Stimulated activated naive CD8-positive, alpha-beta T cell treated with anti-CD3 and anti-CD28 coated beads, Interleukin-15, Interleukin-2, amounts not matched to agents 100 U/mL and 50 U/mL, for 24 hours (primary cell): ENCODE data around the gene PINK1.

ENCODE experiments used
- ATAC-seq: fragments of 150-1000 bp; cut with Tn5 transposase; one replicate; pipeline ENCODE4 v1.10.0; 2021
- DNase-seq: peaks from one replicate; pipeline ENCODE4 v3.0.0; 2021

PINK1 gene

DNA sequence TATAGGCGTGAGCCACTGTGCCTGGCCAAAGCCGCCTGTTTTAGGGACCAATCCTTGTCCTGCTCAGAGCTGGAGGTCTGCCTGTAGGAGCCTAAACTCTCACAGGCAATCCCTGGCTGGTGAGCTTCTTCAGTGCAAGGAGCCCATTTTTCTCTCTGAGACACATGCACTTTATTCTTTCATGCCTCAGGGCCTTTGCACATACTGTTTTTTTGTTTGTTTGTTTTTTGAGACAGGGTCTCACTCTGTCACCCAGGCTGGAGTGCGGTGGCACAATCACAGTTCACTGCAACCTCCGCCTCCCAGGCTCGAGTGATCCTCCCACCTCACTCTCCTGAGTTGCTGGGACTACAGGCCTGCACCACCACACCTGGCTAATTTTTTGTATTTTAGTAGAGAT lies 21.6 kb upstream of the PINK1 start:
- ATAC-seq, result no peak
- no peak for DNase-seq

DNA sequence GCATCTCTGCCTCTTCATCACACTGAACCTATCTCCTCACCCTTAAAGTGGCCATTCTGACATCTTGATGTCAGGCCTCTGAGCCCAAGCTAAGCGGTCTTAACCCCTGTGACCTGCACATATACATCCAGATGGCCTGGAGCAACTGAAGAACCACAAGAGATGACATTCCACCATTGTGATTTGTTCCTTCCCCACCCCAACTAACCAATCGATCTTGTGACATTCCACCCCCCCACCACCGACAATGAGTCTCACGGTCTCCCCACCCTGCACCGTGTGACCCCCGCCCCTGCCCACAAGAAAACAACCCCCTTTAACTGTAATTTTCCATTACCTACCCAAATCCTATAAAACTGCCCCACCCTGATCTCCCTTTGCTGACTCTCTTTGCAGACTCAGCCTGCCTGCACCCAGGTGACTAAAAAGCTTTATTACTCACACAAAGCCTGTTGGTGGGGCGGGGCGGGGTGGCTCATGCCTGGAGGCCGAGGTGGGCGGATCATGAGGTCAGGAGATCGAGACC lies 21.0 kb upstream of the PINK1 start:
- no peak for ATAC-seq

DNA sequence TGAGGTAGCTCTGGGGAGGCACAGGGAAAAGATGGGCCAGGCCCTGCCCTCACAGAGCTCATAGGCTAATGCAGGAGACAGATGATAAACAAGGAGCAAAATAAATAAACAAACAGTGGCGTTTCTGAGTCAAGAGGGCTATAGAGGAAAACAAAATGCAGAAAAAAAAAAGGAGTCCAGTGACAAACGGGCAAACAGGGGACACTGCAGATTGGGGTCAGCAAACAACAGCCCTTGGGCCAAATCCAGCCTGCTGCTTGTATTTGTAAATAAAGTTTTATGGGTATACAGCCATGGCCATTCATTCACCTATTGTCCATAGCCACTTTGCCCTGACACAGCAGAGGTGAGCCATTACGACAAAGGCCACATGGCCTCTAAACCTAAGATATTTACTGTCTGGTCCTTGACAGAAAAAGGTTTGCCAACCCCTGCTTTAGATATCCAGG lies 19.1 kb upstream of the PINK1 start:
- no peak for ATAC-seq
- no peak for DNase-seq

More for the DNA sequence above, 21.0 kb upstream of the PINK1 start:
- DNase-seq, result no peak

DNA sequence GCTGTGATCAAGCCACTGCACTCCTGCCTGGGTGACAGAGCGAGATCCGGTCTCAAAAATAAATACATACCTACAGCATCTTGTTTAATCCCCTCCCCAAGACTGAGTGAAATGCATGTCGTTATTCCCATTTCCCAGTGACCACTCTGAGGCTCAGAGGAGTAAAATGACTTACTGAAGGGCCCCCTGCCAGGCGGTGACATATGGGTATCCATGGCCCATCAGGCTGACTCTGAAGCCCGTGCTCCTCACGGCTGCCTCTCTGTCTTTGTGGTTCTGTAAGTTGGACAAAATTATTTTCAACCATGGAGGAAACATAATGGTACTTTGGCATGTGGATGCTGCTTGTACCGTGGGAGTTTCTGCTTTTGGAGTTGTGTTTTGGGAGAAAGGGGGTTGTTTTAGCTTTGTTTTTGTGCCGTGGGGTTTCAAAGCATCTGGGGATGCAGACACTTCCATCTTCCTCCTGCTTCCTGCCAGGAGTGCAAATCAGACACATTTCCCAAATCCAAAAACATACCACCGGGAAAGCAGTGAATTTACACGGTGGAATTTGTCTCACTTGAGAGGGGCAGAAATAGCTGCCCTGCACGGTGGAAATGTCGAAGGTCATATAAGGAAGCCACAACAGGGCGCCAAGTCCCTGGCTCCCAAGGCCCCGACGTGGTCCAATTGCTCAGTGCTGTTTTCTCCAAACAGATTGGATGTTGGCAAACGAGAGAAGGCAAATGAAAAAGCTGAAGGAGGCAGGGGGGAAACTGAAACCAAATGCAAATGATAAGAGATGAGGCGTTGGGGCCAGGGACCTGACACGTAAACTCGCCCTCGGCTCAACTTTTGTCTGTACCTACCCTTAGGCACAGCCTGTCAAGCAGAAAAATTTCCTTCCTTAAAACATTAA lies 17.1 kb upstream of the PINK1 start:
- DNase-seq, result no peak
- ATAC-seq, result no peak

DNA sequence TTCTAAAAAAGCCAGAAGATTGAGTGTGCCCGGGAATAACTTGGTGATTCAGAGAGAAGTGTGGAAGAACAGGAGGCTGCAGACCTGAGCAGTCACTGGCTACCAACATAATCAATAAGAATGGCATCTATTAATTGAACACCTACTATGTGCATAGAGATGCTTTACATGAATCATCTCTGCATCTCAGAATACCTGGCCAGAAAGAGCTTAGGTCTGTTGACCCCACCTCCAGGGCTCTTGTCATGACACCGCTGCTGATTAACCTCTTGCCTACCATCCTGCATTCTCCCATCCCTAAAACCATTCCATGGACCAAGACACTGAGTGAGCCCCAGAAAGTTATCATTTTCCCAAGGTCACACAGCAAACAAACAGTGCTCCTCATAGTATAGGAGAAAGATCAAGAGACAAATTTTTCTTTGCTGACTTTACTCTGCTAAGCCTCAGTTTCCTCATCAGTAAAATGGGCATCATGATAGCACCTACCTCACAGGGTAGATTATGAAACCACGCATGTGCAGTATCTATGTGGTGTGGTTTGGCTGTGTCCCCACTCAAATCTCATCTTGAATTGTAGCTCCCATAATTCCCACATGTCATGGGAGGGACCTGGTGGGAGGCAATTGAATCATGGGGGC lies 16.3 kb upstream of the PINK1 start:
- ATAC-seq (no peak), DNase-seq (no peak)

DNA sequence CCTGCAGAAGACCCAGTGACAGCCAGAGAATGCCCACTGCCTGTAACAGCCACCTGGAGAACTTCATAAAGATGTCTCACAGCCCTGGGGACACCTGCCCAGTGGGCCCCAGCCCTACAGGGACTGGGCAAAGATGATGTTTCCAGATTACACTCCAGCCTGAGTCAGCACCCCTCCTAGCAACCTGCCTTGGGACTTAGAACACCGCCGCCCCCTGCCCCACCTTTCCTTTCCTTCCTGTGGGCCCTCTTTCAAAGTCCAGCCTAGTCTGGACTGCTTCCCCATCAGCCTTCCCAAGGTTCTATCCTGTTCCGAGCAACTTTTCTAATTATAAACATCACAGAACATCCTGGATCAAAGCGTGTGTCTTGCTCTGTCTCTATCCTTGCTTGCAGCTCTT lies 14.7 kb upstream of the PINK1 start:
- no peak for ATAC-seq
- no peak for DNase-seq

DNA sequence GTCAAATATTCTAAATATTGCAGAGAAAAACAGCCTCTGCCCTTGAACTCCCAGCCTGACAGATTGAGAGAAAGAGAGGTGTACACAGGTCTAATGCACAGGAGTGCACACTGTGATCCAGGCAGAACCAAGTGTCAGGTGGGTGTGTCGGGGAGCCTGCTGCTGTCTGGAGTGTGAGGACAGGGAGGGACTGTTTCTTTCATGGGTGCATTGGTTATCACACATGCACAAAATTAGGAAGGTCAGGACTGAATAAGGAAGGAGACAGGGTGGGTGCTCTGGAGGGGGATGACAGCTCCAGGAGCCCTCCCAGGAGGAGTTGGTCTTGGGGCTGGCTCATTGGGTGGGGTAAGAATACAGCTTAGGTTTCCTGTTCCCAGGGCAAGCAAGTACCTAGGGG lies 13.3 kb upstream of the PINK1 start:
- ATAC-seq, result no peak
- DNase-seq, result no peak

DNA sequence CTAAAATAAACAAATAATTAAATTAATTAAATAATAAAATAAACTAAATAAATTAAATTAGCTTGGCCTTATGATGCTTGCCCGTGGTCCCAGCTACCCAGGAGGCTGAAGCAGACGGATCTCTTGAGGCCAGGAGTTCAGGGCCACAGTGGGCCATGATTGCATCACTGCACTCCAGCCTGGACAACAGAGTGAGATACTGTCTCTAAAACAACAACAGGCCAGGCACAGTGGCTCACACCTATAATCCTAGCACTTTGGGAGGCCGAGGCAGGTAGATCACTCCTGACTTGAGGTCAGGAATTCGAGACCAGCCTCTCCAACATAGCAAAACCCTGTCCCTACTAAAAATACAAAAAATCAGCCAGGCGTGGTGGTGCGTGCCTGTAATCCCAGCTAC lies 12.2 kb upstream of the PINK1 start:
- no peak for DNase-seq

DNA sequence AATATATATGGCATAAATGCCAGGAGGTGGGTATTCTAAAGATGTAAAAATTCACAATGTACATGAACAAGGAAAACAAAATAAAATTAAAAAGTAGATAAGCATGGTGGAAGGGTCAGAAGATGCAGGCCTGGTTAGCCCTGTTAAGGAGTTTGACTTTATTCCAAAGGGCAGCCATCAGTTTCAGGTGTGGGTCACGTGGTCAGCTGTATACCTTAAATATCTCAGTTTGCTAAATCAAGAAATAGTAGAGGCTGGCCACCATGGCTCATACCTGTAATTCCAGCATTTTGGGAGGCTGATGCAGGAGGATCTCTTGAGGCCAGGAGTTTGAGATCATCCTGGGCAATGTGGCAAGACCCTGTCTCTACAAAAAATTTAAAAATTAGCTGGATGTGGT lies 8.5 kb upstream of the PINK1 start:
- DNase-seq, result no peak
- ATAC-seq, result no peak

More for the DNA sequence above, 12.2 kb upstream of the PINK1 start:
- no peak for ATAC-seq

DNA sequence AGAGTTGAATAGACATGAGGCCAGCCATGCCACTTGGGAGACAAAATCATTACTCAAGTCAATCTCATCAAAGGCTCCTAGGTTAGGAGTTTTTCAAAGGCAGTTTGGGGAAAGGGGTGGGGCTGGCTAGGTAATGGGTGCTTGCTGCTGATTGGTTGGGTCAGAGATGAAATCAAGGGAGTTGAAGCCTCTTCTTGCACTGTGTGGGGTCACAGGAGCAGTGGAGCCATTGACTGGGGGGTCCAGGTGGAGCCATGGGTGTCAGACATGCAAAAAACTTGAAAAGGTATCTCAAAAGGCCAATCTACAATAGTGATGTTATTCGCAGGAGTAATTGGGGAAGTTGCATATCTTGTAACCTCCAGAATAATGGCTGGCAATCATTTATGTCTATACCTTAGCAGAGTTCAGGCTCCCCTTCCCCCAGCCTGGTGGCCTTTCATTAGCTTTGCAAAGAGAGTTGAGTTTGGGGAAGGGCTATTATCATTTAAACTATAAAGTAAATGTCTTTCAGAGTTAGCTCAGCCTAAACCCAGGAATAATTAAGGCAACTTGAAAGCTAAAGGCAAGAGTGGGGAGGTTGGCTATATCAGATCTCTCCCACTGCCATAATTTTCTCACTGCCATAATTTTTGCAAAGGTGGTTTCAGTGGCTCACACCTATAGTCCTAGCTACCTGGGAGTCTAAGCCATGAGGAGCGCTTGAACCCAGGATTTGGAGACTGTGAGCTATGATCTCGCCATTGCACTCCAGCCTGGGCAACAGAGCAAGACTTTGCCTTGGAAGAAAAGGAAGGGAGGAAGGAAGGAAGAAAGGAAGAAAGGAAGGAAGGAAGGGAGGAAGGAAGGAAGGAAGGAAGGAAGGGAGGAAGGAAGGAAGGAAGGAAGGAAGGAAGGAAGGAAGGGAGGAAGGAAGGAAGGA lies 7.8 kb upstream of the PINK1 start:
- ATAC-seq (no peak), DNase-seq (no peak)

DNA sequence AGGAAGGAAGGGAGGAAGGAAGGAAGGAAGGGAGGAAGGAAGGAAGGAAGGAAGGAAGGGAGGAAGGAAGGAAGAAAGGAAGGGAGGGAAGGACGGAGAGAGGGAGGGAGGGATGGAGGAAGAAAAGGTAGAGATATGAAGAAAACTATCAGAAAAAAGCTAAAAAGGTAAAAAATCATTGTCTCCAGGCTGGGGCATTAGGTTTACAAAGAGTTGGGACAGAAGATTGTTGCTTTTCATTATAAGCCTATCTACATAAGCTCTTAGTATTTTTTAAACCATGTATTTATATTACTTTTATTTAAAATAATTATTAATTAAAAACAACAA lies 7.2 kb upstream of the PINK1 start:
- ATAC-seq, result no peak
- no peak for DNase-seq

DNA sequence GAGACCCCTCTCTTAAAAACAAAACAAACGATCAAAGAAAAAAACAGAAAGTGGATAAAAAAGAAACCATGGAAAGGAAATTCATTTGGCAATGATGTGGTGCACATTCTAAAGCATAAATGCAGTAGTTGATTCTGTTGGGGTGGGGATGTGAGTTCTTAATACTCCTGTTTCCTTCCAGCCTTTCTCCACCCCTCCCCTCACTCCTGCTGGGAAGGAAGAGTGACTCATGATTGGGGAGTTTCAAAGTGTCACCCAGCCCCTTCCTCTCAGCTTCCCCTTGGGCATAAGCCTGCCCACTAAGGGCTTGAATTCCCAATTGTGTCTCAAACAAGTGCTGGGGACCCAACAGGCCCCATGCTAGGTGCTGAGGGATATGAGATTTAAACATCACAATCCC lies 6.7 kb upstream of the PINK1 start:
- DNase-seq (no peak), ATAC-seq (no peak)

DNA sequence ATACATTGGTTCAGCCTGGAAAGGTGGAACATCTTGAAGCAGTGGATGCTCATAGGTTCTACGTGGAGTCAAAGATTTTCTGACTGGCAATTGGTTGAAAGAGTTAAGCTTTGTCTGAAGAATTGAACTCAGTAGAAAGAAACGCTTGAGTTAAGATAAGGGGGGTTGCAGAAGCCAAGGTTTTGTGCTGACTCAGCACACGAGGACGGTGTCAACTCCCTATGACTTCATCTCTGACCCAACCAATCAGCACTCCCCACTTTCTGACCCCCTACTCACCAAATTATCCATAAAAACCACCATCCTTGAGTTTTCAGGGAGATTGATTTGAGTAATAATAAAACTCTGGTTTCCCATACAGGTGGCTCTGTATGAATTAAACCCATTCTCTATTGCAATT lies 2.5 kb upstream of the PINK1 start:
- ATAC-seq (no peak), DNase-seq (no peak)

DNA sequence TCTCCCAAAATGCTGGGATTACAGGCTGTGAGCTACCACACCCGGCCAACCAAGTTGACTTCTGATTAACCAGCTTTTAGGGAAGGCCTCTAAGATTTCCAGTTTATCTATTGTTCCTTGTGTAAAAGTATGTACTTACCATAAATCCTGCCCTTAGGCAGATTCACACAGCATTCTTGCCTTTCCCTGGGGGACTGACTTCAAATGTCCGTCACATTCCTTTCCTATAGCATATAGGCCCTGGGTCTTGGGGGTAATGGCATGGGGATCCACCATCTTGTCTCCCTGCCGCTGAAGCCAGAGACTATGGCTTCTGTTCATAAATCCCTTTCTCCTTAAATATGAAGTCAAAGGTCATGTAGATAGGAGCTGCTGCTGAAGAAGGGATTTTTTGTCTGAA lies 872 bp upstream of the PINK1 start:
- DNase-seq (no peak), ATAC-seq (no peak)

DNA sequence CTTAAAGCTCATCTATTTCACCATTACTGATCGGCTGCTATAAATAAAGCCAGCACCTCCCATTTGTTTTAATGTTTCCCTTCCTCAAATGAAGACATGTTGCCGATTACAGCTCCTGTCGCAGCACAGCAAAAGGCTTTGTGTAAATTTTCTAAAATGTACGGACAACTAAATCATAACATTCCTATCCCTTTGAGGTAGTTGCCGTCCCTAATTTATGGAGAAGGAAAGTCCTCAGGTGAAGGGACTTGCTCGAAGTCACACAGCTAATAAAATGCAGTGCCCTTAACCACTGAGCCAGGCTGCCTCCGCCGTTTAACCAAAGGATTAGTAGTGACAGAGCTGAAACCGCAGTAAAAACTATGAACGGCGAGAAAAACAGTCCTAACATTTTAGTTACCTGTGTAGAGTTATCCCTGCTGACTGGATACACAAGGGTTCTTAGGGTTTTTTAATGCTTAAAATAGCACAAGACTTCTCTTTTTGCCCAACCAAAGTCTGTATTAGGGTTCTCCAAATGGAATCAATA lies 871 bp downstream of the PINK1 start:
- DNase-seq (no peak), ATAC-seq (no peak)

DNA sequence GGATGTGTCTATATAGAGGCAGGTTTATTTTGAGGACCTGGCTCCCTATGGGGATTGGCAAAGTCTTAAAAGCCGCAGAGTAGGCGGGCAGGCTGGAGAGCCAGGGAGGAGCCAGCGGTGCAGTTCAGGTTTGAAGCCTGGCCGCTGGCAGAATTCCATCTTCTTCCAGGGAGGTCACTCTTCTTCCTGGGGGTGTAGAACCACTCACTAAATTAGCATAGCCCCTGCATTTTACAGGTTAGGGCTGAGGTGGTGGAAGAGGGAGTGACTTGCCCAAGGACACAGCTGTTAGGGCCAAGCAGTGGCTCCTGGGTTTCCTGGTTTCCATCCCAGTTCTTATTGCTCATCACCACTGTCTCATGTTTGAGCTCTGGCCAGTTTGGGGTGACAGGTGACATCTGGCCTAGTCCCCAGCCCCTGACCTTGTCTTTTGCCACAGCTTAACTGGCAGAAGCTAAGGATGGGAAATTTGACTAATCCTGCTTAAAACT lies 1.4 kb downstream of the PINK1 start:
- ATAC-seq, result peak; percentile 45
- peak; percentile 24 for DNase-seq

DNA sequence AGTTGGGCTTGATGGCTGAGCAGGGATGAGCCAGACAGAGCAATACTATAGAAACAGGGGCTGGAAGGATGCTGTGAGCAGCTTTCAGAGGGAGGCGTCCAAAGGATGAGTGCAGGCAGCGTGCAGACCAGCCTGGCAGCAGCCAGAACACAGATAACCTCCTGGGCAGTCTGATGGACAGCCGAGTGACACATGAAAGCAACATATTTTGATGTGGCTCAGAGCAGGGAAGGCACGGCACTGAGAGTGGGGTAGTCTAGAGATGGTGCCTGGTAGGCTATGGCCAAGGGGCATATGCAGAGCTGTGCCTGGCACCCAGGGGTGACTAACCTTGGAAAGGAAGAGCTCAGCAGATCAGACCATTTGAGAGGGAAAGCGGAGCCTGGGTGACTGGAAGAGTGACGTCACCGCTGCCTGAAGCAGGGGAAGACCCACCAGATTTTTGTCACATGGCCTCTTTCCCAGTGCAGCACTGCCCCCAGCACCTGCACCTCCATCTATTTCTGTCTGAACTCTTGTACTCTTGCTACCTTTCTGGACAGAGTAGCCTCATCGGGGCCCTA lies 3.6 kb downstream of the PINK1 start:
- no peak for DNase-seq
- ATAC-seq, result no peak

DNA sequence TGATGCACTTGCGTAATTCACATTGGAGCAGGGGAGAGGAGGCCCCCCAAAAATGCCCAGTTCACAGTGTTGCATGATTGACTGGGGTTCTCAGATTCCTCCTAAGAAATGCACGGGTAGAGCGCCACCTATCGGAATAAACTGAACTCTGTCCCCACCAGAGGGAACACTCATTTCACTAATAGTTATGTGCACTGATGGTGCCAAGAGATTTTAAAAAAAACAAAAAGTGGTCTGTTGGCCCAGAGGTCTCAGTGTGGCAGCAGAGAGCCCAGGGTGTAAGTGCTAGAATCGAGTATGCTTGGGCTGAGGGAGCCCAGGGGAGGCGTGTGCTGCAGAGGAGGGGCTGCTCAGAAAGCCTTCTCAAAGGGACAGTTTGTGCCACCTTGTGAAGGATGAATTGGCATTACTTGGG lies 6.9 kb downstream of the PINK1 start:
- ATAC-seq (peak; percentile 71), DNase-seq (peak; percentile 63)

DNA sequence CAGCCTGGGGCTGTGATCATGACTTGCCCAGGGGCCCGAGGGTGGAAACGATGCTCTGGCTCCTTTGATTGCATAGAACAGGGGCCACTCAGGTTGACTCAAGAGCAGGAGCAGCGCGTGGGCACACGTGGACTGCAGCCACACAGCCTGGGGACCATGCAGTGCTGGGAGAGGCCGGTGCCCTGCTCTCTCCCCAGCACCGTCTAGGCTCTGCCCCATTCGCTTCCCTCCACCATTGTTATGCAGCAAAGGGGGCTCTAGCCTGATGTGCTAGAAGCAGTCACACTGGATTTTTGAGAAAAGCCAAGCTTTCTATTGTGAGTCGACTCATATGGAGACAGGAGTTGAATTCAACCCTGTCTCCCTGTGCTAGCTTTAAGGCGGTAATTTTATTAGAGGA lies 8.7 kb downstream of the PINK1 start:
- DNase-seq (no peak), ATAC-seq (no peak)

DNA sequence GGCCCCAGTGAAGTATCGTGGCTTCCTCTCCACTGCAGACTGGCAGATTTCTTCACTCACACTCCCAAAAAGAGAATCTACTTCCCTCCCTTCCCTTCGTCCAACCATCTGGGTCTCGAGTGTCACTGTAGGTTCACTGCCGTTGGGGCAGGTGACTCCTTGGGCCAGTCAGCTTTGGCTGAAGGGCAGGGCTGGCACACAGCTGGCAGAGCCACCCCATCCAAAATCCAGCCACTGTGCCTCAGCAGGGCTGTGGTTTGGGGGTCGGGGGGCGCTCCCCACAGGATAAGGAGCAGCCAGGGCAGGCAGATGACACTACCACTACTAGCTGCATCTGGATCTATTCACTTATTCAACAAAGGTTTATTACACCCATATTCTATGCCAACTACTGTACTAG lies 9.8 kb downstream of the PINK1 start:
- no peak for ATAC-seq
- no peak for DNase-seq

DNA sequence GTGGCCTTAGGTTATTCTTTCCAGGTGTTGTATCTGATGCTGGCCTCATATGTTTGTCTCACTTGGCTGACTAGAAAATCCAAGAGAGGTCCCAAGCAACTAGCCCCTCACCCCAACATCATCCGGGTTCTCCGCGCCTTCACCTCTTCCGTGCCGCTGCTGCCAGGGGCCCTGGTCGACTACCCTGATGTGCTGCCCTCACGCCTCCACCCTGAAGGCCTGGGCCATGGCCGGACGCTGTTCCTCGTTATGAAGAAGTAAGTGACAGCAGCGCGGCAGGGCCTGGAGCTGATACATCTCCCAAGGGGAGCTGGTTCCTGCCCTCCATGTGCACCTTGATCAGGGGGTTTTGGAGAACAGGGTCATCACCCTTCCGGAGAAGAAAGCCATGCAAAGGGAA lies 11.2 kb downstream of the PINK1 start:
- DNase-seq (no peak), ATAC-seq (no peak)

DNA sequence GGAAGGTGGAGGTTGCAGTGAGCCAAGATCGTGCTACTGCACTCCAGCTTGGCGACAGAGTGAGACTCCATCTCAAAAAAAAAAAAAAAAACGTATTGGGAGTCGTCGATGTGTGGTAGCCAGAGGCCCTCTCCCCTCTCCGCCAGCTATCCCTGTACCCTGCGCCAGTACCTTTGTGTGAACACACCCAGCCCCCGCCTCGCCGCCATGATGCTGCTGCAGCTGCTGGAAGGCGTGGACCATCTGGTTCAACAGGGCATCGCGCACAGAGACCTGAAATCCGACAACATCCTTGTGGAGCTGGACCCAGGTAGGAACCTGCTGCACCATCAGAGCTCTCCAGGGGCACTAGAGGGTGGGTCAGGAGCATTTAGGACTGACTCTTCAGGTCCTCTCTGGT lies 12.2 kb downstream of the PINK1 start:
- ATAC-seq (no peak), DNase-seq (no peak)
